Islet precursor cell (in vitro differentiated cells): ENCODE results near the gene CST7.
"Not testable (repeated sequence)": the region's sequence is repeated elsewhere in the genome, so short reads cannot be mapped to it uniquely, and the experiment has no call there.

Experiments used
- DNase-seq: peaks from one replicate; pipeline ENCODE4 v3.0.0-alpha.2; 2018

Gene CST7

GRCh38 chr20:24948939-24949679, at the start of gene CST7:
TSS of gene CST7 (plus strand) at chr20:24949269. CDS start at chr20:24949506, 237 bp downstream.
- DNase-seq: peak; percentile 47

- no peak for DNase-seq
Observed at GRCh38 chr20:24906806-24907205, 42.3 kb upstream of the CST7 start.

- no peak for DNase-seq
Observed at GRCh38 chr20:24908642-24909041, 40.4 kb upstream of the CST7 start.

GRCh38 chr20:24909086-24909780, 39.8 kb upstream of the CST7 start:
- DNase-seq: peak; percentile 32

- peak; percentile 1 for DNase-seq
Observed at GRCh38 chr20:24909861-24910260, 39.2 kb upstream of the CST7 start.

GRCh38 chr20:24910461-24910860, 38.6 kb upstream of the CST7 start:
- peak; percentile 35 for DNase-seq

GRCh38 chr20:24911461-24911860, 37.6 kb upstream of the CST7 start:
- peak; percentile 14 for DNase-seq

- DNase-seq: no peak
Observed at GRCh38 chr20:24912397-24913075, 36.5 kb upstream of the CST7 start.

- DNase-seq: no peak
Observed at GRCh38 chr20:24913076-24913628, 35.9 kb upstream of the CST7 start.

GRCh38 chr20:24914388-24915241, 34.5 kb upstream of the CST7 start:
- DNase-seq: no peak

GRCh38 chr20:24915440-24915839, 33.6 kb upstream of the CST7 start:
- DNase-seq: no peak

- no peak for DNase-seq
Observed at GRCh38 chr20:24915892-24916291, 33.2 kb upstream of the CST7 start.

- DNase-seq: no peak
Observed at GRCh38 chr20:24916412-24916811, 32.7 kb upstream of the CST7 start.

GRCh38 chr20:24917056-24917455, 32.0 kb upstream of the CST7 start:
- DNase-seq: no peak

GRCh38 chr20:24917797-24918578, 31.1 kb upstream of the CST7 start:
- peak; percentile 79 for DNase-seq

GRCh38 chr20:24918579-24919566, 30.2 kb upstream of the CST7 start:
- no peak for DNase-seq

GRCh38 chr20:24919665-24920064, 29.4 kb upstream of the CST7 start:
- not testable (repeated sequence) for DNase-seq

- DNase-seq: peak; percentile 12
Observed at GRCh38 chr20:24920706-24921105, 28.4 kb upstream of the CST7 start.

- DNase-seq: not testable (repeated sequence)
Observed at GRCh38 chr20:24929259-24929658, 19.8 kb upstream of the CST7 start.
